Measurements from ENCODE around the gene LEMD1. TPM values are rescaled to one million over a fixed set of nuclear protein-coding genes. Genes with fewer than 3 reads are reported as not detected.

Gene LEMD1
- total RNA-seq, 4 donors from 2014 or later, result not detected

- 88% methylated on average over 8 of the region's 8 CpGs for WGBS
- Histone ChIP-seq H3K4me1 (peaks cover 4 to 19% (median 13%) of the 10 kb centered on the region in 4 donors), H3K36me3 (no peaks in the 10 kb centered on the region), H3K9me3 (no peaks in the 10 kb centered on the region), H3K27ac (replicated peaks in 1 of 4) (no peak overlapping the region), H3K27me3 (peaks cover 0 to 22% (median 1%) of the 10 kb centered on the region in 4 donors), H3K4me3 (no peak overlapping the region)
- TF ChIP-seq, protein P1, sequence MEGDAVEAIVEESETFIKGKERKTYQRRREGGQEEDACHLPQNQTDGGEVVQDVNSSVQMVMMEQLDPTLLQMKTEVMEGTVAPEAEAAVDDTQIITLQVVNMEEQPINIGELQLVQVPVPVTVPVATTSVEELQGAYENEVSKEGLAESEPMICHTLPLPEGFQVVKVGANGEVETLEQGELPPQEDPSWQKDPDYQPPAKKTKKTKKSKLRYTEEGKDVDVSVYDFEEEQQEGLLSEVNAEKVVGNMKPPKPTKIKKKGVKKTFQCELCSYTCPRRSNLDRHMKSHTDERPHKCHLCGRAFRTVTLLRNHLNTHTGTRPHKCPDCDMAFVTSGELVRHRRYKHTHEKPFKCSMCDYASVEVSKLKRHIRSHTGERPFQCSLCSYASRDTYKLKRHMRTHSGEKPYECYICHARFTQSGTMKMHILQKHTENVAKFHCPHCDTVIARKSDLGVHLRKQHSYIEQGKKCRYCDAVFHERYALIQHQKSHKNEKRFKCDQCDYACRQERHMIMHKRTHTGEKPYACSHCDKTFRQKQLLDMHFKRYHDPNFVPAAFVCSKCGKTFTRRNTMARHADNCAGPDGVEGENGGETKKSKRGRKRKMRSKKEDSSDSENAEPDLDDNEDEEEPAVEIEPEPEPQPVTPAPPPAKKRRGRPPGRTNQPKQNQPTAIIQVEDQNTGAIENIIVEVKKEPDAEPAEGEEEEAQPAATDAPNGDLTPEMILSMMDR (IDR thresholded peaks at IDR 0.05), result no peak
- no peak for TF ChIP-seq POLR2AphosphoS5 (IDR thresholded peaks at IDR 0.05)
- TF ChIP-seq POLR2A (IDR thresholded peaks at IDR 0.05; ENCODE audit: low read depth), result no peak
- no peak for TF ChIP-seq EP300 (IDR thresholded peaks at IDR 0.05)
- intact Hi-C loops (cut with DNase I), result no loop called here
- peak; percentile 7 for DNase-seq (ENCODE audit: extremely low spot score)
Measured at GRCh38 chr1:205379056-205379455, 42.8 kb downstream of the LEMD1 start.

GRCh38 chr1:205377355-205377754 lies 44.5 kb downstream of the LEMD1 start:
- Histone ChIP-seq H3K4me1 (peaks cover 4 to 26% (median 19%) of the 10 kb centered on the region in 4 donors), H3K27ac (replicated peaks in 1 of 4) (no peak overlapping the region), H3K27me3 (peaks cover 0 to 35% (median 5%) of the 10 kb centered on the region in 4 donors), H3K36me3 (no peaks in the 10 kb centered on the region), H3K9me3 (no peaks in the 10 kb centered on the region), H3K4me3 (no peak overlapping the region)
- intact Hi-C loops (cut with DNase I), result no loop called here
- WGBS, result 97% methylated on average over 3 of the region's 3 CpGs
- DNase-seq (ENCODE audit: extremely low spot score), result peak; percentile 42
- TF ChIP-seq, protein P1 (IDR thresholded peaks at IDR 0.05), result no peak
- TF ChIP-seq POLR2AphosphoS5 (IDR thresholded peaks at IDR 0.05), result no peak
- no peak for TF ChIP-seq EP300 (IDR thresholded peaks at IDR 0.05)
- TF ChIP-seq POLR2A (IDR thresholded peaks at IDR 0.05; ENCODE audit: low read depth), result no peak

DNA sequence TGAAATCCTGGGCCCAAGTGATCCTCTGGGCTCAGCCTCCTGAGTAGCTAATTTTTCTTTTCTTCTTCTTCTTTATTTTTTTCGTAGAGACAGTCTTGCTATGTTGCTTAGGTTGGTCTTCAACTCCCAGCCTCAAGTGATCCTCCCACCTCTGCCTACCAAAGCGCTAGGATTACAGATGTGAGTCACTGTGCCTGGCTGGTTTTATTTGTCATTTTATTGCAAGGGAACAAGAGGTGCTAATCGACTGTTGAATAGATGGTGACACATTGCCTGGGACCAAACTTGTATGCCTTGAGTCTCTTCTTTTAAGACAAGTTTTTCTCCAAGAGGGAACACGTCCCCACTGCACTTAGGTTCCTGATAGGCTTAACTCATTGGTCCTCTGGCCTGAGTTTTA lies 45.1 kb downstream of the LEMD1 start:
- WGBS, result 75% methylated on average over 4 of the region's 4 CpGs
- Histone ChIP-seq H3K9me3 (no peaks in the 10 kb centered on the region), H3K36me3 (no peaks in the 10 kb centered on the region), H3K4me1 (peaks cover 4 to 27% (median 19%) of the 10 kb centered on the region in 4 donors), H3K27me3 (peaks cover 0 to 41% (median 5%) of the 10 kb centered on the region in 4 donors), H3K4me3 (no peak overlapping the region), H3K27ac (replicated peaks in 1 of 4) (no peak overlapping the region)
- TF ChIP-seq POLR2A (IDR thresholded peaks at IDR 0.05; ENCODE audit: low read depth) (no peak), POLR2AphosphoS5 (IDR thresholded peaks at IDR 0.05) (no peak), EP300 (IDR thresholded peaks at IDR 0.05) (no peak)
- TF ChIP-seq, protein P1 (IDR thresholded peaks at IDR 0.05), result no peak
- intact Hi-C loops (cut with DNase I), result no loop called here
- peak; percentile 80 for DNase-seq (ENCODE audit: extremely low spot score)

- Histone ChIP-seq H3K27me3 (peaks cover 0 to 42% (median 5%) of the 10 kb centered on the region in 4 donors), H3K27ac (replicated peaks in 1 of 4) (no peak overlapping the region), H3K36me3 (no peaks in the 10 kb centered on the region), H3K9me3 (no peaks in the 10 kb centered on the region), H3K4me3 (no peak overlapping the region), H3K4me1 (peaks cover 4 to 27% (median 19%) of the 10 kb centered on the region in 4 donors)
- intact Hi-C loops (cut with DNase I), result no loop called here
- 27% methylated on average over 6 of the region's 6 CpGs for WGBS
- TF ChIP-seq, protein P1 (IDR thresholded peaks at IDR 0.05), result no peak
- TF ChIP-seq POLR2A (IDR thresholded peaks at IDR 0.05; ENCODE audit: low read depth), result no peak
- no peak for TF ChIP-seq POLR2AphosphoS5 (IDR thresholded peaks at IDR 0.05)
- TF ChIP-seq EP300 (IDR thresholded peaks at IDR 0.05), result no peak
- DNase-seq (ENCODE audit: extremely low spot score), result peak; percentile 88
Measured at GRCh38 chr1:205375835-205376545, 45.9 kb downstream of the LEMD1 start.
